BJ (cell line): ENCODE measurements around the gene TEAD4. TPM values are rescaled to one million over a fixed set of nuclear protein-coding genes. Genes with fewer than 3 reads are reported as not detected.

Experiments used
- CTCF ChIA-PET: fragments of 350-600 bp; formaldehyde crosslinking; extraction: SDS; loops from one replicate; lab custom pipeline; 2021; ENCODE audit warnings: antibody characterized with exemption, inconsistent platforms; lab: Yijun Ruan, JAX
- POLR2A ChIA-PET: fragments of 300-600 bp; sonication (Branson Sonifier 250); formaldehyde crosslinking; extraction: SDS; loops from one replicate; lab custom pipeline; 2021; ENCODE audit warnings: antibody characterized with exemption; lab: Charles Lee
- DNase-seq: peaks from one replicate; pipeline ENCODE4 v3.0.0-alpha.2; 2011; ENCODE audit warnings: low read depth
- H3K27me3 ChIP-seq: 2 replicates; pipeline ENCODE4 v1.6.0; 2011; ENCODE audit warnings: low read length; ENCODE audit not compliant: control insufficient read depth, insufficient read depth
- H3K36me3 ChIP-seq: 2 replicates; pipeline ENCODE4 v1.5.1; 2011; ENCODE audit warnings: low read length; ENCODE audit not compliant: control insufficient read depth, insufficient read depth
- H3K4me3 ChIP-seq: 2 replicates; pipeline ENCODE4 v1.5.1; 2011; ENCODE audit warnings: low read depth, mild to moderate bottlenecking, control low read depth, low read length
- CTCF ChIP-seq: IDR thresholded peaks from 2 replicates; pipeline ENCODE4 v1.5.1; 2011; ENCODE audit warnings: low read depth, mild to moderate bottlenecking, control low read depth, inconsistent platforms, low read length, moderate library complexity; ENCODE audit not compliant: insufficient read depth
- polyA plus RNA-seq: library from polyadenylated mRNA; depleted of rRNA; stranded (reverse); fragments of >200 nt; gene quantifications from 2 replicates; pipeline ENCODE4 v1.2.3, GENCODE V29; 2011

The TEAD4 gene
- polyA plus RNA-seq, 1 experiment, result 30.2 TPM

- POLR2A ChIA-PET, result no interaction called here
- TF ChIP-seq CTCF, result no peak
- CTCF ChIA-PET, result interaction anchor here (1.1 kb wide), 1 partner anchor 11 kb away, joined by 3 read pairs; no protein-coding TSS in a partner anchor
- Histone ChIP-seq H3K36me3 (peaks cover 28% of the 10 kb centered on the region), H3K4me3 (no peak overlapping the region), H3K27me3 (no peaks in the 10 kb centered on the region)
- DNase-seq, result no peak
Measured at GRCh38 chr12:3015356-3015755, 56.2 kb downstream of the TEAD4 start.

GRCh38 chr12:3016191-3016590 is 57.0 kb downstream of the TEAD4 start:
- Histone ChIP-seq H3K27me3 (no peaks in the 10 kb centered on the region), H3K4me3 (no peak overlapping the region), H3K36me3 (peaks cover 27% of the 10 kb centered on the region)
- CTCF ChIA-PET, result interaction anchor here (1.1 kb wide), 1 partner anchor 10 kb away, joined by 3 read pairs; no protein-coding TSS in a partner anchor
- POLR2A ChIA-PET, result no interaction called here
- TF ChIP-seq CTCF, result no peak
- no peak for DNase-seq

- peaks cover 28% of the 10 kb centered on the region for H3K36me3 ChIP-seq
- POLR2A ChIA-PET, result no interaction called here
- no peaks in the 10 kb centered on the region for H3K27me3 ChIP-seq
- no peak for TF ChIP-seq CTCF
- DNase-seq, result no peak
- CTCF ChIA-PET, result interaction anchor here (1.5 kb wide), 1 partner anchor 17 kb away, joined by 5 read pairs; no protein-coding TSS in a partner anchor
- H3K4me3 ChIP-seq, result no peak overlapping the region
Measured at GRCh38 chr12:3017281-3017680, 58.1 kb downstream of the TEAD4 start.

GRCh38 chr12:3018284-3019004 is 59.2 kb downstream of the TEAD4 start:
- ChIA-PET CTCF (interaction anchor here (1.5 kb wide), 1 partner anchor 16 kb away, joined by 5 read pairs; no protein-coding TSS in a partner anchor), POLR2A (no interaction called here)
- no peak overlapping the region for H3K4me3 ChIP-seq
- TF ChIP-seq CTCF, result no peak
- no peak for DNase-seq
- H3K36me3 ChIP-seq, result peaks cover 32% of the 10 kb centered on the region
- H3K27me3 ChIP-seq, result no peaks in the 10 kb centered on the region

- Histone ChIP-seq H3K27me3 (no peaks in the 10 kb centered on the region), H3K36me3 (peaks cover 31% of the 10 kb centered on the region), H3K4me3 (no peak overlapping the region)
- DNase-seq, result no peak
- TF ChIP-seq CTCF, result no peak
- ChIA-PET CTCF (interaction anchor here (0.6 kb wide), 2 partner anchors 108 to 156 kb away, joined by 3 to 5 read pairs; no protein-coding TSS in a partner anchor), POLR2A (no interaction called here)
Measured at GRCh38 chr12:3019005-3019680, 59.9 kb downstream of the TEAD4 start.
